ENCODE results near the gene RIPOR2. TPM values are rescaled to one million over a fixed set of nuclear protein-coding genes. Genes with fewer than 3 reads are reported as not detected.
"Not testable (repeated sequence)": the region's sequence is repeated elsewhere in the genome, so short reads cannot be mapped to it uniquely, and the experiment has no call there.

RIPOR2 gene
- polyA plus RNA-seq, 3 donors, result 154 to 181 (median 179) TPM

DNA sequence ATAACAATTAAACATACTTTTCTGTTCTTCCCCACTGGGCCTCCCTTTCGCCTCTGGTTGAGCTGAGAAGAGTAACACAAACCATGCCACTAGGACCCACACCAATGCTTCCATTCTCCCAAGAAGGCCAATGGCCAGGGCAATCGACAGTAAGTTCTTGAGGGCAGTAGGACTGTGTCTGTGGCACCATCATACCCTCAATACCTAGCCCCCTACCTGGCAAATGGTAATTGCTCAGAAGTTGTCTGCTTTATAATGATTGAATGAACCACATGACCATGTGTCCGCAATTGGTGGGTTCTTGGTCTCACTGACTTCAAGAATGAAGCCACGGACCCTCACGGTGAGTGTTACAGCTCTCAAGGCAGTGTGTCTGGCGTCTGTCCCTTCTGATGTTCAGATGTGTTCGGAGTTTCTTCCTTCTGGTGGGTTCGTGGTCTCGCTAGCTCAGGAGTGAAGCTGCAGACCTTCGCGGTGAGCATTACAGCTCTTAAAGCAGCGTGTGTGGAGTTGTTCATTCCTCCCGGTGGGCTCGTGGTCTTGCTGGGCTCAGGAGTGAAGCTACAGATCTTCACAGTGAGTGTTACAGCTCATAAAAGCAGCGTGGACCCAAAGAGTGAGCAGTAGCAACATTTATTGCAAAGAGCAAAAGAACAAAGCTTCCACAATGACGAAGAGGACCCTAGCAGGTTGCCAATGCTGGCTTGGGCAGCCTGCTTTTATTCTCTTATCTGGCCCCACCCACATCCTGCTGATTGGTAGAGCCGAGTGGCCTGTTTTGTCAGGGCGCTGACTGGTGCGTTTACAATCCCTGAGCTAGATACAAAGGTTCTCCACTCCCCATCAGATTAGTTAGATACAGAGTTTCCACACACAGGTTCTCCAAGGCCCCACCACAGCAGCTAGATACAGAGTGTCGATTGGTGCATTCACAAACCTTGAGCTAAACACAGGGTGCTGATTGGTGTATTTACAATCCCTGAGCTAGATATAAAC lies 170.6 kb downstream of the RIPOR2 start:
- WGBS (ENCODE audit: insufficient coverage), result 83% methylated on average over 10 of the region's 20 CpGs
- intact Hi-C loops (cut with micrococcal nuclease), result loop anchor here (5.0 kb wide), 2 partner anchors 38 to 183 kb away; no protein-coding TSS in a partner anchor
- H4K20me1 ChIP-seq (ENCODE audit: insufficient read depth, low read length); H3K27me3 ChIP-seq (ENCODE audit: control insufficient read depth in 2 of 2, insufficient read depth in 2 of 2, low read length in 2 of 2); H3K4me1 ChIP-seq (ENCODE audit: control insufficient read depth in 1 of 2, insufficient read depth in 2 of 2, low read length in 2 of 2); H3K27me3 Mint-ChIP-seq (ENCODE audit: low read depth in 3 of 3); H3K4me2 ChIP-seq (replicated peaks; ENCODE audit: extremely low read depth, low read length, poor library complexity, severe bottlenecking); H3K9me3 Mint-ChIP-seq; H3K79me2 ChIP-seq (ENCODE audit: insufficient read depth, low read length); DNase-seq; H3K27ac ChIP-seq (ENCODE audit: low read depth in 1 of 2, low read length in 2 of 2); H3K27ac Mint-ChIP-seq; H3K36me3 ChIP-seq (replicated peaks in 1 of 2; ENCODE audit: control insufficient read depth in 1 of 2, insufficient read depth in 2 of 2, low read length in 2 of 2); H2AFZ ChIP-seq (ENCODE audit: insufficient read depth, low read depth, low read length, poor library complexity, severe bottlenecking); H3K9ac ChIP-seq (ENCODE audit: insufficient read depth, low read length, poor library complexity, severe bottlenecking); H3K9me3 ChIP-seq (replicated peaks in 1 of 2; ENCODE audit: control insufficient read depth in 1 of 2, insufficient read depth in 1 of 2, low read length in 2 of 2); H3K36me3 Mint-ChIP-seq; H3K4me3 Mint-ChIP-seq; H3K4me3 ChIP-seq (replicated peaks in 1 of 3; ENCODE audit: low read depth in 2 of 3, low read length in 3 of 3); H3K4me1 Mint-ChIP-seq: not testable (repeated sequence)

DNA sequence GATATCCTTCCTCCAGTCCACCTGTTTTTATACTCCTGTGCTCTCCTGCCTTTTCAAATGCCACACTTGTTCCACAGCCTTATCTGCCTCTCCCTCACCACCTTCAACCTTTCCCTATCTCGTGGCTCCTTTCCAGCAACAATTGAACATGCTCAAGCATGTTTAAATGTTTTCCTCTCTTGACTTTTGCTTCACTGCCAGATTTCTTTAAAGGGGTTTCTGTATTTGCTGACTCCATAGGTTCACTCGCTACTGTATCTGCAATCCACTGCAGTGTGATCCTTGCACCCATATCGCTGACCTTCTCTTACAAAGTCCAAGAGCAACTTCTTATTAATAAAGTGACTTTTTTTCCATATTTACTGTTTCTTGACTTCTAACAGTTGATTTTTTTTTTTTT lies 172.2 kb downstream of the RIPOR2 start:
- no peaks in the 10 kb centered on the region for H3K9me3 Mint-ChIP-seq
- Histone ChIP-seq H3K27me3 (ENCODE audit: control insufficient read depth in 2 of 2, insufficient read depth in 2 of 2, low read length in 2 of 2) (no peaks in the 10 kb centered on the region), H3K9me3 (replicated peaks in 1 of 2; ENCODE audit: control insufficient read depth in 1 of 2, insufficient read depth in 1 of 2, low read length in 2 of 2) (no peaks in the 10 kb centered on the region), H3K79me2 (ENCODE audit: insufficient read depth, low read length) (no peaks in the 10 kb centered on the region), H3K27ac (ENCODE audit: low read depth in 1 of 2, low read length in 2 of 2) (no peak overlapping the region), H3K4me3 (replicated peaks in 1 of 3; ENCODE audit: low read depth in 2 of 3, low read length in 3 of 3) (no peak overlapping the region), H3K9ac (ENCODE audit: insufficient read depth, low read length, poor library complexity, severe bottlenecking) (no peak overlapping the region), H3K4me2 (replicated peaks; ENCODE audit: extremely low read depth, low read length, poor library complexity, severe bottlenecking) (no peak overlapping the region), H2AFZ (ENCODE audit: insufficient read depth, low read depth, low read length, poor library complexity, severe bottlenecking) (no peak overlapping the region), H4K20me1 (ENCODE audit: insufficient read depth, low read length) (no peaks in the 10 kb centered on the region), H3K36me3 (replicated peaks in 1 of 2; ENCODE audit: control insufficient read depth in 1 of 2, insufficient read depth in 2 of 2, low read length in 2 of 2) (no peaks in the 10 kb centered on the region), H3K4me1 (ENCODE audit: control insufficient read depth in 1 of 2, insufficient read depth in 2 of 2, low read length in 2 of 2) (peaks cover 0 to 5% of the 10 kb centered on the region in 2 donors)
- intact Hi-C loops (cut with micrococcal nuclease), result loop anchor here in 1 of 2 donors (5.0 kb wide), 1 partner anchor 36 kb away; no protein-coding TSS in a partner anchor
- peaks cover 5% of the 10 kb centered on the region for H3K4me1 Mint-ChIP-seq
- H3K36me3 Mint-ChIP-seq, result peaks cover 0 to under 1% of the 10 kb centered on the region in 2 donors
- TF ChIP-seq, protein P1, sequence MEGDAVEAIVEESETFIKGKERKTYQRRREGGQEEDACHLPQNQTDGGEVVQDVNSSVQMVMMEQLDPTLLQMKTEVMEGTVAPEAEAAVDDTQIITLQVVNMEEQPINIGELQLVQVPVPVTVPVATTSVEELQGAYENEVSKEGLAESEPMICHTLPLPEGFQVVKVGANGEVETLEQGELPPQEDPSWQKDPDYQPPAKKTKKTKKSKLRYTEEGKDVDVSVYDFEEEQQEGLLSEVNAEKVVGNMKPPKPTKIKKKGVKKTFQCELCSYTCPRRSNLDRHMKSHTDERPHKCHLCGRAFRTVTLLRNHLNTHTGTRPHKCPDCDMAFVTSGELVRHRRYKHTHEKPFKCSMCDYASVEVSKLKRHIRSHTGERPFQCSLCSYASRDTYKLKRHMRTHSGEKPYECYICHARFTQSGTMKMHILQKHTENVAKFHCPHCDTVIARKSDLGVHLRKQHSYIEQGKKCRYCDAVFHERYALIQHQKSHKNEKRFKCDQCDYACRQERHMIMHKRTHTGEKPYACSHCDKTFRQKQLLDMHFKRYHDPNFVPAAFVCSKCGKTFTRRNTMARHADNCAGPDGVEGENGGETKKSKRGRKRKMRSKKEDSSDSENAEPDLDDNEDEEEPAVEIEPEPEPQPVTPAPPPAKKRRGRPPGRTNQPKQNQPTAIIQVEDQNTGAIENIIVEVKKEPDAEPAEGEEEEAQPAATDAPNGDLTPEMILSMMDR (IDR thresholded peaks at IDR 0.05), result no peak
- no peak for DNase-seq
- WGBS (ENCODE audit: insufficient coverage), result 83% methylated on average over 2 of the region's 3 CpGs
- H3K4me3 Mint-ChIP-seq, result no peak overlapping the region
- no peak overlapping the region for H3K27ac Mint-ChIP-seq
- peaks cover 0 to 2% (median 0%) of the 10 kb centered on the region in 3 donors for H3K27me3 Mint-ChIP-seq (ENCODE audit: low read depth in 3 of 3)

Data from CD14-positive monocyte (primary cell).